Epidermal melanocyte (primary cell): ENCODE data around the gene TKFC.
A peak's percentile ranks its signal among the peaks of the same experiment; 100 is the strongest.

ENCODE experiments used
- DNase-seq: peaks from one replicate; pipeline ENCODE4 v3.0.0; 2011; ENCODE audit warnings: low spot score; ENCODE audit not compliant: insufficient read length

Gene TKFC, protein sequence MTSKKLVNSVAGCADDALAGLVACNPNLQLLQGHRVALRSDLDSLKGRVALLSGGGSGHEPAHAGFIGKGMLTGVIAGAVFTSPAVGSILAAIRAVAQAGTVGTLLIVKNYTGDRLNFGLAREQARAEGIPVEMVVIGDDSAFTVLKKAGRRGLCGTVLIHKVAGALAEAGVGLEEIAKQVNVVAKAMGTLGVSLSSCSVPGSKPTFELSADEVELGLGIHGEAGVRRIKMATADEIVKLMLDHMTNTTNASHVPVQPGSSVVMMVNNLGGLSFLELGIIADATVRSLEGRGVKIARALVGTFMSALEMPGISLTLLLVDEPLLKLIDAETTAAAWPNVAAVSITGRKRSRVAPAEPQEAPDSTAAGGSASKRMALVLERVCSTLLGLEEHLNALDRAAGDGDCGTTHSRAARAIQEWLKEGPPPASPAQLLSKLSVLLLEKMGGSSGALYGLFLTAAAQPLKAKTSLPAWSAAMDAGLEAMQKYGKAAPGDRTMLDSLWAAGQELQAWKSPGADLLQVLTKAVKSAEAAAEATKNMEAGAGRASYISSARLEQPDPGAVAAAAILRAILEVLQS

DNA sequence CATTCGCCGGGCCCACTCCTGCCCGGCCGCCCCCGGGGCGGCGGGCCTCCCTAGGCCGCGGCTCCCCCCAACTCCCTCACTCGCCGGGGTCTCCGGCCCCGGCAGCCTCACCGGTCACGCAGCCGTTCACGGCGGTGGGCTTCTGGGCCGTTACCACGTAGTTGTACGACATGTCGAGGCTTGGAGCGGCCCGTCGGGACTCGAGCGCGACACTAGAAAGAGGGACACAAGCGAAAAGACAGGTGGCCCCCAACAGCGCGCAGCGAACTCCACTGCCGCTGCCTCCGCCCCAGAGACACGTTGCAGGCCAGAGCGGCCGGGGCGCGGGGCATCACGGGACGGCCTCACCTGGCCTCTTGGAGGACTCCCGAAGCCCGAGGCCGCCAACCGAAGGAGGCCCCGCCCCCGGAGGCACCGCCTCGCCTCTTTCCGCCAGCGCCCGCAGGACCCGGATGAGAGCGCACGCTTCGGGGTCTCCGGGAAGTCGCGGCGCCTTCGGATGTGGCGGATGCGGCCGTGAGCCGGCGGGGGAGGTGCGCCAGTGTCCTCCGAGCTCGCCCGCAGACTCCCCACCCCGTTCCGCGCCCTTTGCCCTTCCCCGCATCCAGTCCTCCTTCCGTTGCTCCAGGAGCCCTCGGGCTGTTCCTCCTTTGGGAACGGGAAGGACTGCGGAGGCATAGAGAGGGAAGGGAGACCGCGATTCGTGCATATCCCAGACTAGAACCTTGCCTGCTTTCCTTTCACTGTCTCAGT is at the start of gene TKFC, which contains the start of gene DDB1:
Gene TKFC (plus strand): TSS at position 432 of the 753 bp plus-strand sequence. CDS start 1,501 bp downstream, outside the sequence.
Gene DDB1 (minus strand): TSS at position 309 of the 753 bp plus-strand sequence. CDS start 137 bp downstream, at position 172.
- peak; percentile 94 for DNase-seq

DNA sequence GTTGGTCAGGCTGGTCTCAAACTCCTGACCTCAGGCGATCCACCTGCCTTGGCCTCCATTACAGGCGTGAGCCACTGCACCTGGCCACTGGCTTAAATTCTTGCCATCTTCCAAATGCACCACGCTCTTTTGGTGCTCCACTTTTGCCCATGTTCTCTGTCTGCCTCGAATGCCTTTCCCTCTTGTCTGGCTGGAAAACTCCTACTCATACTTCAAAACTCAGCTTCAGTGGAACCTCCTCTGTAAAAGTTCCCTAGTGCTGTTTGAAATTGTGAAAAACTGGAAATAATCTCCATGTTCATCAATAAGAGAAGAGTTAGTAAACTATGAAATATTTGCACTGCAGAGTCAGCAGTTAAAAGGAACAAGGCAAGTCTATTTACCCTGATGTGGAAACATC is 49.4 kb upstream of the TKFC start:
- DNase-seq: no peak

DNA sequence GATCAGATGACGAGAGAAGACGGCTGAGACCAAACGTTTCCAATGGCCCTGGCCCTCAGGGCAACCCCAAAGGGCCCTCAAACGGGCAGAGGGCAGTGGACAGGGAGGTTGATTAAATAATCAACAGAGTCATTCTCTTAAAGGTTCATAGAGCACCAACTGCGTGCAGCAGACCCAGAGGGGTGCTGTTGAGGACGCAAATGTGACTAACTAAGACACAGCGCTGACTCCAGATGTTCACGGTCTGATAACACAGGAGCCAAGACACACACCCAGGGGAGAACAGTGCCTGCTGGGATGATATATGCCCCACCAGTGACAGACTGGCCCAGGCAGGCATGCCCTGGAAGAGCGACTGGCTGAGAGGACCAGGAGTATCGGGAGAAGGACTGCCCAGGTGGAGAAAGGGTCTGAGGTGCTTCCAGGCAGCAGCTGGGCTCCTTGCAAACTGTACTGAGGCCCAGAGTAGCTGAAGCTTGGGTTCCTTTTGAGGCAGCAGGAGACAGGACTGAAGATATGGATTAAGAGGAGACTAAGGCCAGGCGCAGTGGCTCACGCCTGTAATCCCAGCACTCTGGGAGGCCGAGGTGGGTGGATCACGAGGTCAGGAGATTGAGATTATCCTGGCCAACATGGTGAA is 45.6 kb upstream of the TKFC start:
- no peak for DNase-seq

DNA sequence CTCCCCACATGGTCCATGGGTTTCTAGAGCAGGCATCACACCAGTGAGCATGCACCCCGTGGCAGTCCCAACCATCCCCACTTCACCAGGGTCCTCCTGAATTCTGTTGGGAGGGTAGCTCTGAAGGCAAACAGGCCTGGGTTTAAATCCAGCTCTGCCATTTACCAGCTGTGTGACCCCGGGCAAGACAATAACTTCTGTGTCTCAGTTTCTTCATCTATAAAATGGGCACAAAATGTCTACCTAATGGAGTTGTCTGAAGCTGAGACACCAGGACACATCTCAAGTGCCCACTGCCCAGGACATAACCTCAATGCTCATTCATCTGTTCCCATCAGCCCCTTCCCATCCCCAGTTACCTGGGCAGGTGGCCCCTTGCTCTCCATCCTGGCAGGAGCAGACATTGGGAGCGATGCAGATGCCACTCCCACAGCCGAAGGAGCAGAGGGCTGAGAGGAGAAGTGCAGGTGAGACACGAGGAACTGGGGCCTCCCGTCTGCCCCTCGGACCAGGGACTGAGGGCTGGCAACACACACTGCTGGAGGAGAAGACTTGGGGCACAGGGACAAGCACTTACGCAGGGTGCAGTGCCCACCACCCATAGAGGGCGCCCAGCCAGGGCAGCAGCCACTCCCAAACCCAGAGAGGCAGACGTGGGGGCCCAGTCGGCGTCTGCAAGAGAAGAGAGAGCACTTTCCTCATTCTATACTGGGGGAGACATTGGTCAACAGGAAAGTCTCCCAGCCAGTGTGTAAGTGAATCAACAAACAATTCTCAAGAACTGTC is 41.9 kb upstream of the TKFC start:
- no peak for DNase-seq

DNA sequence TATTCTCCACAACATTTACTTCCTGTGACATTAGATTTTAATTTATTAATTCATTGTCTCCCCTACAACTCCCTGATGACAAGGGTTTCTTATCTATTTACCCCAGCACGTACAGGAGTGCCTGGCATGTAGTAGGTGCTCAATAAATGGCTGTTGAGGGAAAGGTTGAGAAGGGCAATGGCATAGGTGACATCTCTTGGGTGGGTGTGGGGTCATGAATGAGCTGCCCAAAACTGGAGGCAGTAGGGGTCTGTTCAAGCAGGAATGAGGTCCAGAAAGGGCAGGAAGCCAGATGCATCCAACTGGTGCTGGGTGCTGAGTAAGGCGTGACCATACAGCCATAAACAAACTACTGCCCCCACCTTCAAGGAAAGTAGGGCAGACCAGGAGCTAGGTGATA is 40.7 kb upstream of the TKFC start:
- no peak for DNase-seq

DNA sequence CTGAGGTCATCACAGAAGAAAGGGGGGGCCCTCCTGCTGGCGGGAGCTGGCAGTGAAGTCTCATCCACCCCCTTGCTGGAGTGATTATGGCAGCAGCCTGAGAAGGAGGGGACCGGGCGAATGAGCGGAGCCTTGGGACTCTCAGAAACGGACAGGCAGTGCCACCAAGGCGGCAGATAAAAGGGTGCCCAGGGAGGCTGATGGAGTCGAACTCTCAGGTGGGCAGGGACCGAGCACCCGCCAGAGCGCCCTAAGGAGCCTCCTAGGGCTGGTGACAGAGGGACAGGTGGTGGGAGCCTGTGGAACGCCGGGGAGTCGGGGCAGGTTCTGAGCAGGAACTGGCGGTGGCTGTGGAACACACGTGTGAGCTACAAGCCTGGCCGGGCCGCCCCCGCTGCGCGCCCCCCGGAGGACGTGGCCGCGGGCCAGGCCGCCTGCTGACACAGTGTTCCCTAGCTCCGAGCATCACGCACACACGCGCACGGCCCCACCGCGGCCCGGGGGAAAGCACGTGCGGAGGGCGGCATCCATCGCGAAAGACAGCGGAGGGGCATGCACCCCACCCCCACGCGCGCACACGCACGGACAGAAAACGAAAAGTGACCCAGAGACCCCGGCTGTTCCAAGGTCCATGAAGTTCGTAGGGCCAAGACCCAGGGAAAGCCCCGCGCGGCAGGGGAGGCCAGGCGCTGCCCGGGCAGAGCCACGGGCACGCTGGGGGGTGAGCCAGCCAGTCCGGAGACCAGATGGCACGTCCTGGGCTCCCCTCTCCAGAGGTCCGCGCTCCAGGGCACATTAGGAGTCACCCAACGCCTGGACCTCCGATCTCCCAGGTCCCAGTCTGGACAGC is 38.9 kb upstream of the TKFC start:
- DNase-seq: peak; percentile 52

DNA sequence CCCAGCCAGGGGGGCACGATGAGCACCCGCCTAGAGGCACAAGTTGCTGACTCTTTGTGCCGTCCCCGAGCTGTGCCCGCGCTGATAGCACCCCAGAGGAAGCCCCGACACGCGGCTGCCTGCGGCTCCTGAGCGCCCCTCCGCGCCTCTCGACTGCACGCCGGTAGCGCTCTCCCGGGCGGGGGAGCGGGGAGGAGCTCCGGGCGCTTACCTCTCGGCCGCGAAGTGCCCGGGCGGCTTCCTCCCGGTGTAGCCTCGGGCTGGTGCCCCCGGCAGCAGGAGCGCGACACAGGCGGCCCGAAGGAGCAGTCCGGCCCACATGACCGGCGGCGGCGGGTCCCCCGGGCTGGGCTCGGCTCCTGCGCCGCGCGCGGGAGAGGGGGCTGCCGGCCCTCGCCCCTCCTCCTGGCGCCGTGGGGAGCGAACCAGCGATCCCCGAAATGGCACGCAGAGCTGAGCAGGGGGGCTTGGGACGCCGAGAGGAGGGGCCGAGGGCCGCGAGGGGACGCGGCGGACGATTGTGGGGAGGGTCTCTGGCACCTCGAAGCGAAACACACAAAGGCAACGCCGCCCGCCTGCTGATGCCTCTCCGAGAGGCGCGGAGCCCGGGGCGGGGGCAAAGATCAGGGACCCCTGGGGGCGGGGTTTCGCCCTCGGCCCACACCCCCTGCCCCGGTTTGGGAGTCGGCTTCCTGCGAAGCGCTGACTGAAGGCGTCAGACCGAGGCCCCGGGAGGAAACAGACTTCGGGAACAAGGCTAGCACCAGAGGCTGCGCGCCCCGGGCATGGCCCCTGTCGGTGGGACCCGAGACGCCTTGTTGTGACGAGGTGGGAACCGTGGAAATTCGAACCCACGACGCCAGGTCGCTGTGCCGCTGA is 38.1 kb upstream of the TKFC start, which contains the start of gene VWCE:
Gene VWCE (minus strand): TSS at position 600 of the 879 bp plus-strand sequence. CDS start 279 bp downstream, at position 321.
- DNase-seq: peak; percentile 30

DNA sequence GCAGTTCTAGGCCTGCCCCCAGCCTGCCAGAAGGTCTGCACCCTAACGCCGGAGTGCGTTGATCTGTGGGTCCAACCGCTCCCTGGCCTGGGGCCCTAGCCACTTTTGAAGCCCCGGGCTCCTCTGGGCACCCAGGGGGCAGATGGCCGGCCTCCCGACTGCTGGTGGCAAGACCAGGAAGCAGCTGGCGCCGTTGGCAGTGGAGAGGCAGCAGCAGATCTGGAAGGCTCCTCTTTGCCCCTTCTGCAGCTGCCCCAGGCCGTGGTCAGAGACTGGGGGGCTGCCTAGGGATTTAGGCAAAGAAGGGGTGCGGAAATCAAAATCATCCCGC is 37.5 kb upstream of the TKFC start:
- no peak for DNase-seq

DNA sequence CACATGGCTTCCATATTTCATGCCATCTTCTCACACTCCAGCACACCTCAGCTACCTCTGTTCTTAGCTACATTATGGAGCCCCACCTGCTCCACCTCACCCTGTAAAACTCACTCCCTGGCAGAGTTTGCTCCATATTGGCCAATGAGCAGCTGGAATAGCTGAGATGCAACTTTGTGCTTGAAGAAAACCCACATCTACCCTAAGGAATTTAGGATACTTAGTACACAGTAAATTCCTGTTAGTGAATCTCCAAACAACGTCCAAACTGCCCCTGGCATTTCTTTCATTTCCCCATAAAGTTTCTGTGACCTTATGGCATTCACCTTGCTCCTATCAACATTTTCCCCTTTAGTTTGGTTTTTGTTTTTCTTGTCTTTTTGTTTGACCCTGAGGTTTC is 35.7 kb upstream of the TKFC start:
- peak; percentile 43 for DNase-seq

DNA sequence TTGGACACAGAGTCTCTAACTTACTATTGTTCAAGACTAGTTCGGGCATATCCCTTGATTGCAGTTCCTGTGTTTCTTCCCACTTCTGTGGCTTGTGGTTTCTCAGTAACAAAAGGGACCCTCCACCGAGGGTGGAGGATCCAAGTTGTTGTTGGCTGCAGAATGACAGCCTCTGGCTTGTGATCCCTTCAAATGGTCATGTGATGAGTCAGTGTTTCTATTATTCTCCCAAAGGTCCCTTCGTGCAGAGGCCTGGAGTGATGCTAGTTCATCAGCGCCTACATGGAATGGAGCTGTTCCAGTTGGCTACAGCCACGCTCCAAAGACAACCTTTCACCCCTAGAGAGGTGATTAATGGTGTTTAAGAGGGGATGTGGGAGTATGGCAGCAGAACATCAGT is 35.3 kb upstream of the TKFC start:
- DNase-seq: peak; percentile 62

DNA sequence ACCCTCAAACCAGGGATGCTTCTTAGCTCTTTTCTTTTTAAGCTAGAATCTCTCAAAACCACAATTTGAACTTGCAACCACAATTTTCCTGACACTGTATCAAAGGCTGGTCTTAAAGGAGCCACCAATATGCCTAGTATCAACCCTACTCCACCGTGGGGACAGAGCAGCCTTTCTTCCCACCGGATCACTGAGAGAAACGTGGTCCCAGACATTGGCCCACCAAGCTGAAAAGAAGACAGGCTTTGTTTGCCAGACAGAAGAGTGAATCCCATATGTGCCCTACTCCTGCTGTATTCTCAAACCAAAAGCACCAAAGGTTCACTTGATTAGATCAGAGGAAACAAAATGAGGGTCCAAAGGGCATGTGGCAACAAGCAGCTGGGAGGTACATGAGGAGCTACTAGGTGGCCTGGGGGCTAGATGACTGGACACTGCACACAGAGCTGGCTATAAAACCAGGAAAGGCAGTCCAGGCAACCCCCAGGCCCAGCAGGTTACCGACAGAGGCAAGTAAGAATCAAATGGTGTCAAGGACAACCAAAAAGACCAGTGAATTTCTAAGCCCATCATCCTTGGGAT is 34.3 kb upstream of the TKFC start:
- no peak for DNase-seq

DNA sequence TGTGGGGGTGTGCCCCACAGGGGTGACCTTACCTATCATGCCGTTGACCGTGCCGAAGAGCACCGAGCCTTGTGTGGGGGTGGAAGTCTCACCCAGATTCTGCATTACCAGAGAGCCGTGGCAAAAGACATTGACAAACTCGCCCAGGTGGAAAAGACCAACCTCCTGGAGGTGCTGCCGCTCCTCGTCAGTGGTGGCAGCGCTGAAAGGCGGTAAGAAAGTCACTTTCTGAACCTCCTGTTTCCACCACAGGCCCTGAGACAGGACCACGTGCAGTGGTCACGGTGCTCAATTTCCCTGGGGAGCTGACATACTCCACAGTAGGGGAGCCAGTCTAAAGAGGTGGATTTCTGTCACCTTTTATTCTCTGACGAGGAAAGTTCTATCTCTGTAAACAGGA is 30.5 kb upstream of the TKFC start:
- DNase-seq: no peak

DNA sequence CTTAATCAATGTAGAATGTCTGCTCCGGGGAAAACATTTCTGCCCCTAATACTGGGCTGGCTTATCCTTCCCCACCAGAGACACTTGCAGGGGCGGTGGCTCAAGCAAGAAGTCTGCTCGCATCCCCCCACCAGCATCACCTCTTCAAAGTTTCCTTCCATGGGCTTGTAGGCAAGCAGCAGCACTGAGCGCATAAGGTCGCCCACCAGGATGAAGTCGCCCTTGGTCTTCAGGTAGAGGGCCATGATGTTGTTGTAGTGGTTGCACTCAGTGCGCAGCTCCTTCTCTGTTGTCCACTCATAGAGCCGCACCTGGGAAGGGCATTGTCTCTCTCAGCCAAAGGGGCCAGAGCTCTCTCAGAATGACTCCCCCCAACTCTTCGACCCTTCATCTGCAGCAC is 29.3 kb upstream of the TKFC start:
- no peak for DNase-seq

DNA sequence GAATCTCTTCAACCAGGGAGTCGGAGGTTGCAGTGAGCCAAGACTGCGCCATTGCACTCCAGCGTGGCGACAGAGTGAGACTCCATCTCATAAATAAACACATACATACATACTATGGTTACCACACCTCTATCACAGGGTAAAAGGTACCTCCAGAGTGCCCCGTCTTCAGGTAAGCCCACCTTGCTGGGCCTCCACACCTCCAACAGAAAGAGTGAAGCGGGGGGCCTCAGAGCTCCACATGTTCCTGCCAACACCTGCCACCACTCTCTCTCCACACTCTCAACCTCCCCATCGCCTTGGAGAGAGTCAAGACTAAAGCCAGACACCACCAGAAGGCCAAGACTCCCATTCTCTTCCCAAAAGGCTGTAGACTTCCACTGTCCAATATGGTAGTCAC is 27.6 kb upstream of the TKFC start:
- DNase-seq: no peak

DNA sequence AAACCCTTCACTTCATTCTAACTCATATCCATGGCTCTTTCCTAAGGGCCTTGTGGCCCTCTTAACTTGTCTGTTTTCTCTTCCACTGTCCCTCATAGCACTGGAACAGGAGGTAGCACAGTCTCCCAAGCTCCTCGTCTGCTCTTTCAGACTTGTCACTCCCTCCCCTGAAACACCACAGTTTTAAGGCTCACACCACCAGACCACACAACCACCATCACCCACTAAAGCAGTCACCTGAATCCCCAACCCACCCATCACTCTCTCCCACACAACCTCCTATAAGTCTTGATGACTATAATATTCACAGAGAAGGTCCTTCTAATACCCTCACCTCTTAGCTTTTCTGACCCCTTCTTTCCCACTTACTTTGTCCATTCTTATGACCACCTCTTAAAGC is 26.8 kb upstream of the TKFC start:
- DNase-seq: no peak

DNA sequence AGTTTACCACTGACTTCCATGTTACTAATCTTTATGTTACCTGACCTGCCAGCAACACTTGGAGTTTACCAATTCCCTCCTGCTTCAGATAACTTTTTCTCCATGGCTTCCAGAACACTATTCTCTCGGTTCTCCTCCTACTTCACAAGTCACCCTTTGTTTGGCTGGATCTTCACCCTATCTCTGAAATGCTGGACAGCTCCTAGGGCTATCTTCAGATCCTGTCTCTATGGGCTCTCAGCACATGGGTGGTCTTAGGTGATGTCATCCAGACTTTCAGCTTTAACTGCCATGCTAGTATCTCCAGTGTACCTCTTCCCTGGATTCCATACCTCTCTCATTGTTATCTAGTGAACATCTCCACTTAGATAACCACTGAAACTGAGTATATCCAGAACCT is 25.7 kb upstream of the TKFC start:
- no peak for DNase-seq

DNA sequence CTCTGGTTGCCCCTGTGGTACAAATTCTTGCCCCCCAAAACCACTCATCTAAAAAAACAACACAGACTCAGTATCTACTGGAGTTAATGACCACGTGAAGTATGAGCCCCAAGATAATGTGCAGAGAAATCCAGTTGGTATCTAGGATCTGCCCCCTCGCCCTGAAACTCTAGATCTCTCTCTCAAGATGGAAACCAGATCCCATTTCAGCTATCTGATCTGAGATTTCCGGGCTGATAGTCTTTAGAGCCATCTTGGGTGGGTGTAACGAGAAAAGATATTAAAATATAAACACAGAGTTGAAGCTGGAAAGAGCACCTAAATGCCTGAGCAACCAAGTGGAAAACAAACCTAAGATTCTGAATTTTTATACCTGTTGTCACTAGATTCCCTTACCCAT is 23.9 kb upstream of the TKFC start:
- DNase-seq: no peak

DNA sequence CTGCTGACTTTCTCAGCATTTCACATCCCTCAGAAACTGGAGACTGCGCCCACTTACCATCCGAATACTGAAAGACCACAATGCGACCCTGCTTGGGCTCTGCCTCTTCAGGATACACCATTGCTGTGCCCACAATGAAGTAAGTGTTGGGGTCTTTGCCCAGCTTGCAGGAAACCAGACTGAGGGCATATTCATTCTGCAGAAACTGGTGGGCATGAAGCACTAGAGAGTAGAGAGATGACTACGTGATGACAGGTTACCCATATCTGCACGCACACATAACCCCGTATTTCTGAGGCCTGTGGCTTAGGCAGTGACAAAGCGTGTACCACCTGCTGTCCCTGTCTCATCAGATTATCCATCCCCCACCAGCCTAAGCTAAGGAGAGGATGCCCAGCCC is 23.3 kb upstream of the TKFC start:
- no peak for DNase-seq

DNA sequence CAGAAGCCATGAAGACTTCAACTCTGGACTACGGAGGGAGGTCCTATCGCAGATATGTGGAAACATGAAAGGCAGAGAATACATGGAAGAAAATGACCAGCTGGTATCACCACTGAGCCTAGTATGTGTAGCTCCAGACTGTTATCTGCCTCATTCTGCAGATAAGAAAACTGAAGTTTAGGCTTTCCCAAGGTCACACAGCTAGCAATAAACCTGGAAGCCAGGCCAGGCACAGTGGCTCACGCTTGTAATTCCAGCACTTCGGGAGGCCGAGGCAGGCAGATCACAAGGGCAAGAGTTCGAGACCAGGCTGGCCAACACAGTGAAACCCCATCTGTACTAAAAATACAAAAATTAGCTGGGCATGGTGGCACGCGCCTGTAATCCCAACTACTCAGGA is 22.3 kb upstream of the TKFC start:
- no peak for DNase-seq
